HepG2 (cell line): Measurements from ENCODE around the gene NCS1. TPM values are rescaled to one million over a fixed set of nuclear protein-coding genes. Genes with fewer than 3 reads are reported as not detected.
A peak's percentile ranks its signal among the peaks of the same experiment; 100 is the strongest.

ENCODE experiments used
- ATAC-seq: fragments of 200-7000 bp; cut with Tn5 transposase; 3 replicates; pipeline ENCODE4 v1.9.1; 2020; ENCODE audit warnings: mild to moderate bottlenecking, moderate library complexity
- BruUV-seq: library from RNA; stranded (reverse); fragments of 400-500 nt; replicated peaks from 2 replicates; lab custom pipeline; 2021; lab: Mats Ljungman, UMichigan
- CTCF ChIA-PET: fragments of 300-600 bp; formaldehyde crosslinking; extraction: SDS; loops from one replicate; lab custom pipeline; 2021; ENCODE audit warnings: low total read pairs, inconsistent platforms, low intra/inter-chr PET ratio; lab: Yijun Ruan, JAX
- POLR2A ChIA-PET: fragments of 350-600 bp; sonication (Branson Sonifier 250); formaldehyde crosslinking; loops from one replicate; lab custom pipeline; 2020; ENCODE audit warnings: antibody characterized with exemption, inconsistent platforms; lab: Yijun Ruan, JAX
- DNase-seq: peaks from one replicate; pipeline ENCODE4 v3.0.0-alpha.2; 2015; ENCODE audit warnings: low spot score
- FAIRE-seq: peaks from 3 replicates; lab custom pipeline; 2011; peaks lifted over from hg19 to GRCh38; lab: Jason Lieb, UNC
- H2AFZ ChIP-seq: one replicate; pipeline ENCODE4 v1.6.1; 2011; ENCODE audit warnings: low read length, inconsistent platforms
- H3K27ac ChIP-seq: fragments of 300-600 bp; 3 replicates; pipeline ENCODE4 v1.8.0; 2011; ENCODE audit warnings: mixed run types, mild to moderate bottlenecking, mixed read lengths, low read length, inconsistent platforms; ENCODE audit not compliant: insufficient read depth; ENCODE audit errors: extremely low read length
- H3K27me3 ChIP-seq, 2 experiments: fragments of 200-600 bp in 1 of 2; 2 replicates in 1 of 2; 3 replicates in 1 of 2; pipeline versions ENCODE4 v1.6.0 to v1.8.0; 2011; ENCODE audit warnings: low read length in 2 of 2, mild to moderate bottlenecking in 2 of 2, moderate library complexity in 2 of 2, inconsistent platforms in 1 of 2; ENCODE audit not compliant: insufficient read depth in 2 of 2, control insufficient read depth in 1 of 2
- H3K36me3 ChIP-seq, 2 experiments: fragments of 200-600 bp in 1 of 2; replicated peaks in 1 of 2; 2 replicates in 1 of 2; 3 replicates in 1 of 2; pipeline versions ENCODE4 v1.5.1 to v1.8.0; 2011; ENCODE audit warnings: low read length in 2 of 2, inconsistent platforms in 1 of 2; ENCODE audit not compliant: insufficient read depth in 2 of 2, control insufficient read depth in 1 of 2
- H3K4me1 ChIP-seq: 2 replicates; pipeline ENCODE4 v1.5.1; 2012; ENCODE audit warnings: low read length, inconsistent platforms; ENCODE audit not compliant: insufficient read depth
- H3K4me2 ChIP-seq: 2 replicates; pipeline ENCODE4 v1.6.0; 2011; ENCODE audit warnings: low read depth, low read length, inconsistent platforms
- H3K4me3 ChIP-seq, 3 experiments: fragments of 200-600 bp in 1 of 3; sonication (generic), shearing (Covaris generic) in 1 of 3; replicated peaks in 1 of 3; 2 replicates each; pipeline ENCODE4 v1.5.1; 2011 to 2016; ENCODE audit warnings: low read length in 3 of 3, inconsistent platforms in 2 of 3, low read depth in 2 of 3, mild to moderate bottlenecking in 2 of 3, control low read depth in 1 of 3, mixed read lengths in 1 of 3; ENCODE audit not compliant: insufficient read depth in 1 of 3
- H3K79me2 ChIP-seq: one replicate; pipeline ENCODE4 v1.6.1; 2011; ENCODE audit warnings: low read length, inconsistent platforms; ENCODE audit not compliant: insufficient read depth
- H3K9ac ChIP-seq: 2 replicates; pipeline ENCODE4 v1.6.0; 2011; ENCODE audit warnings: mild to moderate bottlenecking, low read depth, low read length, inconsistent platforms; ENCODE audit not compliant: insufficient read depth
- H3K9me3 ChIP-seq: 2 replicates; pipeline ENCODE4 v1.5.1; 2012; ENCODE audit warnings: mild to moderate bottlenecking, low read length
- H4K20me1 ChIP-seq: 2 replicates; pipeline ENCODE4 v1.6.0; 2011; ENCODE audit warnings: inconsistent platforms, mild to moderate bottlenecking, low read length, moderate library complexity; ENCODE audit not compliant: insufficient read depth
- IRF2 ChIP-seq: IDR thresholded peaks from 2 replicates; pipeline ENCODE4 v1.6.1; 2018; ENCODE audit warnings: missing genetic modification reagents, missing compliant biosample characterization
- MLLT10 ChIP-seq: sonication (generic); formaldehyde crosslinking; IDR thresholded peaks from 2 replicates; pipeline ENCODE4 v1.4.0; 2020; ENCODE audit warnings: missing genetic modification reagents
- NFIC ChIP-seq: IDR thresholded peaks from 2 replicates; pipeline ENCODE4 v1.6.1; 2012; ENCODE audit warnings: mild to moderate bottlenecking, low read length, inconsistent platforms
- SOX6 ChIP-seq, 2 experiments: fragments of 450-650 bp in 1 of 2; sonication (generic) in 1 of 2; formaldehyde crosslinking in 1 of 2; IDR thresholded peaks; 2 replicates each; pipeline versions ENCODE4 v1.4.0 to v1.6.1; 2017 to 2020; ENCODE audit warnings: antibody characterized with exemption in 1 of 2, mild to moderate bottlenecking in 1 of 2, missing genetic modification reagents in 1 of 2
- SP2 ChIP-seq: sonication (generic); formaldehyde crosslinking; IDR thresholded peaks from 2 replicates; pipeline ENCODE4 v1.5.1; 2020; ENCODE audit warnings: mild to moderate bottlenecking, missing genetic modification reagents
- TFDP1 ChIP-seq: IDR thresholded peaks from 2 replicates; pipeline ENCODE4 v1.6.1; 2016; ENCODE audit warnings: missing compliant biosample characterization, missing genetic modification reagents, borderline replicate concordance
- TOE1 ChIP-seq: sonication (generic); formaldehyde crosslinking; IDR thresholded peaks from 2 replicates; pipeline ENCODE4 v1.4.0; 2020; ENCODE audit warnings: mild to moderate bottlenecking, missing genetic modification reagents
- ZNF34 ChIP-seq: sonication (generic); formaldehyde crosslinking; IDR thresholded peaks from 2 replicates; pipeline ENCODE4 v1.4.0; 2020; ENCODE audit warnings: mild to moderate bottlenecking, missing genetic modification reagents, borderline replicate concordance
- ZNF446 ChIP-seq: sonication (generic); formaldehyde crosslinking; IDR thresholded peaks from 2 replicates; pipeline ENCODE4 v1.5.0; 2020; ENCODE audit warnings: mild to moderate bottlenecking, missing genetic modification reagents
- WGBS: methylation state at CpG from one replicate; pipeline ENCODE4 v1.1.6; 2017; ENCODE audit warnings: low lambda C conversion rate; 5-methylcytosine and 5-hydroxymethylcytosine counted together
- in situ Hi-C: cut with HindIII; loops from 2 replicates; pipeline ENCODE4 v1.10.0; 2017; ENCODE audit warnings: low pct_unique_long_range_greater_than_20kb; ENCODE audit not compliant: extremely low pct_ligation_motif_present
- intact Hi-C: fragments of 100-400 bp; cut with micrococcal nuclease; formaldehyde crosslinking; loops from one replicate; pipeline ENCODE4 v1.10.0; 2022; ENCODE audit not compliant: unreplicated experiment
- polyA plus RNA-seq, 8 experiments: library from polyadenylated mRNA; depleted of rRNA in 3 of 8; stranded (reverse) in 7 of 8; unstranded in 1 of 8; fragments of >200 nt; fragmentation: Illumina TruSeq in 4 of 8; extraction: Trizol in 4 of 8; gene quantifications; 2 replicates each; pipeline versions ENCODE4 v1.2.1 to v1.2.3, GENCODE V29; 2011 to 2016; ENCODE audit warnings: low read depth in 4 of 8, missing spikeins in 1 of 8, mixed read lengths in 1 of 8; ENCODE audit not compliant: insufficient read depth in 1 of 8
- total RNA-seq, 5 experiments: library from RNA; depleted of rRNA; stranded (reverse); fragments of >200 nt; fragmentation: Illumina TruSeq; extraction: Trizol; gene quantifications; 2 replicates each; pipeline ENCODE4 v1.2.3, GENCODE V29; 2016; ENCODE audit warnings: low read depth in 1 of 5

NCS1 gene
- total and polyA plus RNA-seq, 2 of the 13 experiments (the other 11 are each of a cell fraction or from before 2014, with no cell fraction given) = 4.7 to 6.1 TPM

GRCh38 chr9:130240410-130241197 is 68.4 kb downstream of the NCS1 start (continued):
- TF ChIP-seq SOX6 (IDR thresholded peaks at IDR 0.05) = no peak
- 0 out of 2 replicates have a peak, but pooled peaks have one; percentile 27 for TF ChIP-seq SOX6 (CRISPR knock-in tag; IDR thresholded peaks at IDR 0.05)
- TF ChIP-seq MLLT10 (CRISPR knock-in tag) = no peak
- TF ChIP-seq TFDP1 = no peak
- no peak for TF ChIP-seq TOE1
- no peak for TF ChIP-seq SP2 (CRISPR knock-in tag)
- peak; percentile 26; the same call in 1 of the 2 replicates for TF ChIP-seq IRF2 (CRISPR knock-in tag)
- TF ChIP-seq ZNF446 (CRISPR knock-in tag) = no peak
- TF ChIP-seq, all 625 proteins: peak for 24

GRCh38 chr9:130241198-130241535 is 69.0 kb downstream of the NCS1 start:
- no peaks in the 10 kb centered on the region for H3K36me3 ChIP-seq
- no peak for ATAC-seq
- peak overlapping the region; percentile 75 for H3K4me2 ChIP-seq
- H3K27ac ChIP-seq = no peak overlapping the region
- no peak for TF ChIP-seq NFIC
- 0 out of 2 replicates have a peak, but pooled peaks have one; percentile 38 for TF ChIP-seq ZNF34
- no TSS peak for BruUV-seq
- H4K20me1 ChIP-seq = no peaks in the 10 kb centered on the region
- CTCF ChIA-PET = no interaction called here
- no peak overlapping the region; a peak in 1 of 6 replicates for H3K4me3 ChIP-seq
- H3K9me3 ChIP-seq = no peaks in the 10 kb centered on the region
- intact Hi-C loops (no loop called here), in situ Hi-C loops (no loop called here)
- H3K27me3 ChIP-seq = peaks cover 0 to 6% of the 10 kb centered on the region in 2 experiments; a peak in 2 of 5 replicates
- FAIRE-seq = no peak
- peaks cover 49% of the 10 kb centered on the region for H3K4me1 ChIP-seq
- POLR2A ChIA-PET = no interaction called here
- H2AFZ ChIP-seq = peak overlapping the region; percentile 4
- 40% methylated on average over 1 of the region's 1 CpG for WGBS
- H3K79me2 ChIP-seq = no peaks in the 10 kb centered on the region
- H3K9ac ChIP-seq = no peak overlapping the region
- DNase-seq = no peak
